K562 (cell line): ENCODE measurements around the gene DGLUCY.

Experiments
- BACH1 ChIP-seq: fragments of 200-800 bp; sonication (Bioruptor generic); IDR thresholded peaks from 2 replicates; pipeline ENCODE4 v1.6.1; 2016; ENCODE audit warnings: missing genetic modification characterization, missing compliant biosample characterization
- DIDO1 ChIP-seq: fragments of 450-650 bp; IDR thresholded peaks from 2 replicates; pipeline ENCODE4 v1.6.1; 2016; ENCODE audit warnings: low read depth, missing biosample characterization, missing genetic modification characterization
- HEY1 ChIP-seq: fragments of 250-450 bp; sonication (Bioruptor Pico); IDR thresholded peaks from 2 replicates; pipeline ENCODE4 v1.5.0; 2020; ENCODE audit warnings: mild to moderate bottlenecking, moderate library complexity, borderline replicate concordance
- JUN ChIP-seq, 2 experiments: sonication (generic) in 1 of 2; formaldehyde crosslinking in 1 of 2; IDR thresholded peaks; 2 replicates each; pipeline versions ENCODE4 v1.6.1 to v1.8.0; 2012 to 2022; ENCODE audit warnings: borderline replicate concordance in 2 of 2, mild to moderate bottlenecking in 2 of 2, improper control_type of control experiment in 1 of 2, low read depth in 1 of 2, low read length in 1 of 2, missing genetic modification reagents in 1 of 2
- POU5F1 ChIP-seq: fragments of 150-350 bp; IDR thresholded peaks from 2 replicates; pipeline ENCODE4 v1.6.1; 2014; ENCODE audit warnings: borderline replicate concordance, low read length, low read depth, mild to moderate bottlenecking; ENCODE audit not compliant: partially characterized antibody
- ZNF696 ChIP-seq: fragments of 250-450 bp; sonication (Bioruptor Pico); conservative IDR thresholded peaks from 2 replicates; pipeline ENCODE4 v1.4.0; 2020; ENCODE audit warnings: mild to moderate bottlenecking, moderate library complexity
- ZNF699 ChIP-seq: fragments of 250-450 bp; sonication (Bioruptor Pico); IDR thresholded peaks from 2 replicates; pipeline ENCODE4 v1.8.0; 2021; ENCODE audit warnings: mild to moderate bottlenecking, moderate library complexity; ENCODE audit not compliant: insufficient replicate concordance
- ZSCAN32 ChIP-seq: fragments of 450-650 bp; formaldehyde crosslinking; IDR thresholded peaks from 2 replicates; pipeline ENCODE4 v1.4.0; 2020; ENCODE audit warnings: mild to moderate bottlenecking, moderate library complexity
- TF ChIP-seq, protein P1 (sequence below), 3 experiments: IDR thresholded peaks in 2 of 3; conservative IDR thresholded peaks in 1 of 3; 2 replicates each; pipeline ENCODE4 v1.5.1; 2011 to 2012; ENCODE audit warnings: low read length in 3 of 3, mild to moderate bottlenecking in 3 of 3, control low read depth in 2 of 3, improper control_type of control experiment in 1 of 3, inconsistent platforms in 1 of 3, low read depth in 1 of 3, mixed read lengths in 1 of 3, moderate library complexity in 1 of 3; ENCODE audit not compliant: insufficient read depth in 2 of 3

- TF ChIP-seq, protein P1, sequence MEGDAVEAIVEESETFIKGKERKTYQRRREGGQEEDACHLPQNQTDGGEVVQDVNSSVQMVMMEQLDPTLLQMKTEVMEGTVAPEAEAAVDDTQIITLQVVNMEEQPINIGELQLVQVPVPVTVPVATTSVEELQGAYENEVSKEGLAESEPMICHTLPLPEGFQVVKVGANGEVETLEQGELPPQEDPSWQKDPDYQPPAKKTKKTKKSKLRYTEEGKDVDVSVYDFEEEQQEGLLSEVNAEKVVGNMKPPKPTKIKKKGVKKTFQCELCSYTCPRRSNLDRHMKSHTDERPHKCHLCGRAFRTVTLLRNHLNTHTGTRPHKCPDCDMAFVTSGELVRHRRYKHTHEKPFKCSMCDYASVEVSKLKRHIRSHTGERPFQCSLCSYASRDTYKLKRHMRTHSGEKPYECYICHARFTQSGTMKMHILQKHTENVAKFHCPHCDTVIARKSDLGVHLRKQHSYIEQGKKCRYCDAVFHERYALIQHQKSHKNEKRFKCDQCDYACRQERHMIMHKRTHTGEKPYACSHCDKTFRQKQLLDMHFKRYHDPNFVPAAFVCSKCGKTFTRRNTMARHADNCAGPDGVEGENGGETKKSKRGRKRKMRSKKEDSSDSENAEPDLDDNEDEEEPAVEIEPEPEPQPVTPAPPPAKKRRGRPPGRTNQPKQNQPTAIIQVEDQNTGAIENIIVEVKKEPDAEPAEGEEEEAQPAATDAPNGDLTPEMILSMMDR (IDR thresholded peaks at IDR 0.05 in 2 of 3, conservative IDR thresholded peaks at IDR 0.05 in 1 of 3; ENCODE audit: insufficient read depth in 2 of 3, low read depth in 1 of 3, low read length in 3 of 3), result no peak
- TF ChIP-seq JUN (IDR thresholded peaks at IDR 0.05; ENCODE audit: borderline replicate concordance, low read depth, low read length) (no peak), JUN (CRISPR knock-in tag; IDR thresholded peaks at IDR 0.05; ENCODE audit: borderline replicate concordance) (no peak), DIDO1 (tag) (no peak), ZSCAN32 (CRISPR knock-in tag) (no peak), POU5F1 (no peak), BACH1 (tag) (no peak), HEY1 (no peak), ZNF699 (no peak), ZNF696 (CRISPR knock-in tag) (no peak)
Measured at GRCh38 chr14:91100102-91100501, 13.8 kb upstream of the DGLUCY start.
